Adrenal gland (tissue), 12 donors: ENCODE data around the gene WWOX. TPM values are rescaled to one million over a fixed set of nuclear protein-coding genes. Genes with fewer than 3 reads are reported as not detected.

Source experiments
- DNase-seq, 7 donors: peaks; one replicate each; pipeline ENCODE4 v3.0.0-alpha.2; 2019 to 2020
- H3K27ac ChIP-seq, 5 donors: fragments of 200-600 bp; sonication (generic) in 4 of 5; 1 replicate in 3 of 5; 2 replicates in 2 of 5; pipeline versions ENCODE4 v1.5.1 to v1.8.0; 2016 to 2020; ENCODE audit warnings: mild to moderate bottlenecking in 1 of 5
- H3K27me3 ChIP-seq: fragments of 200-600 bp; 2 replicates; pipeline ENCODE4 v1.8.0; 2021
- H3K36me3 ChIP-seq, 2 donors: fragments of 200-600 bp; replicated peaks in 1 of 2; 1 replicate in 1 of 2; 2 replicates in 1 of 2; pipeline versions ENCODE4 v1.5.1 to v1.8.0; 2018 to 2022
- H3K4me1 ChIP-seq, 2 donors: fragments of 200-600 bp; replicated peaks in 1 of 2; 1 replicate in 1 of 2; 2 replicates in 1 of 2; pipeline versions ENCODE4 v1.5.1 to v1.8.0; 2018 to 2021
- H3K4me3 ChIP-seq, 4 donors: fragments of 200-600 bp; sonication (generic) in 3 of 4; one replicate each; pipeline ENCODE4 v1.5.1; 2016 to 2018
- H3K9me3 ChIP-seq, 3 donors: fragments of 200-600 bp; sonication (generic) in 1 of 3; replicated peaks in 1 of 3; 1 replicate in 2 of 3; 2 replicates in 1 of 3; pipeline versions ENCODE4 v1.5.1 to v1.8.0; 2016 to 2021
- POLR2A ChIP-seq, 2 donors: fragments of 450-650 bp; IDR thresholded peaks; one replicate each; pipeline ENCODE4 v1.6.1; 2017; ENCODE audit warnings: antibody characterized with exemption in 2 of 2, mild to moderate bottlenecking in 2 of 2, moderate library complexity in 1 of 2
- WGBS, 4 donors: extraction: QIAGEN DNeasy Blood & Tissue Kit in 2 of 4; methylation state at CpG; one replicate each; pipeline versions ENCODE4 v1.1.5 to v1.1.7; 2013 to 2017; 5-methylcytosine and 5-hydroxymethylcytosine counted together
- intact Hi-C, 2 donors: fragments of 100-400 bp; cut with DNase I; formaldehyde crosslinking; loops; one replicate each; pipeline versions ENCODE4 v1.14.1 to v1.15.0; 2022 to 2023
- polyA plus RNA-seq, 3 donors: library from polyadenylated mRNA; stranded (reverse); fragments of 200-250 nt in 2 of 3; fragments of 350-450 nt in 1 of 3; fragmentation: Illumina TruSeq in 1 of 3; extraction: RNeasy Lipid Tissue Mini Kit (QIAGEN cat#74804) in 1 of 3; gene quantifications; one replicate each; pipeline ENCODE4 v1.2.3, GENCODE V29; 2013 to 2014
- total RNA-seq, 9 donors: library from RNA; depleted of rRNA in 4 of 9; stranded (reverse); fragments of >200 nt in 4 of 9; fragments of 120-200 nt in 1 of 9; fragmentation: NEBNext Ultra II Directional in 1 of 9; extraction: Animal tissue kit (Norgen Biotek cat#: 25700) in 1 of 9; gene quantifications; one replicate each; pipeline versions ENCODE4 v1.1.0 to v1.2.4, GENCODE V29; 2013 to 2023
- TF ChIP-seq, protein P1 (sequence below), 6 experiments: fragments of 450-650 bp in 4 of 6; fragments of 200-600 bp in 2 of 6; sonication (generic) in 1 of 6; IDR thresholded peaks; 1 replicate in 5 of 6; 2 replicates in 1 of 6; pipeline versions ENCODE4 v1.5.1 to v1.8.0; 2016 to 2021; ENCODE audit warnings: antibody characterized with exemption in 6 of 6, mild to moderate bottlenecking in 2 of 6, moderate library complexity in 1 of 6
- donor health status: healthy with polysubstance abuse.
- donor health status: Bipolar disorder and iron deficiency.
- donor health status: DM: yes; HTN: yes; CAD: no.
- donor health status: DM: no; HTN: no; CAD: no.
- donor health status: DM: no; HTN: no; CAD: no.
- donor health status: DM: yes; HTN: yes; CAD: no.

The WWOX gene
- total and polyA plus RNA-seq, 12 donors = 11.8 to 74.6 (median 20.5) TPM

GRCh38 chr16:78745108-78746019, 645.9 kb downstream of the WWOX start:
- TF ChIP-seq, protein P1, sequence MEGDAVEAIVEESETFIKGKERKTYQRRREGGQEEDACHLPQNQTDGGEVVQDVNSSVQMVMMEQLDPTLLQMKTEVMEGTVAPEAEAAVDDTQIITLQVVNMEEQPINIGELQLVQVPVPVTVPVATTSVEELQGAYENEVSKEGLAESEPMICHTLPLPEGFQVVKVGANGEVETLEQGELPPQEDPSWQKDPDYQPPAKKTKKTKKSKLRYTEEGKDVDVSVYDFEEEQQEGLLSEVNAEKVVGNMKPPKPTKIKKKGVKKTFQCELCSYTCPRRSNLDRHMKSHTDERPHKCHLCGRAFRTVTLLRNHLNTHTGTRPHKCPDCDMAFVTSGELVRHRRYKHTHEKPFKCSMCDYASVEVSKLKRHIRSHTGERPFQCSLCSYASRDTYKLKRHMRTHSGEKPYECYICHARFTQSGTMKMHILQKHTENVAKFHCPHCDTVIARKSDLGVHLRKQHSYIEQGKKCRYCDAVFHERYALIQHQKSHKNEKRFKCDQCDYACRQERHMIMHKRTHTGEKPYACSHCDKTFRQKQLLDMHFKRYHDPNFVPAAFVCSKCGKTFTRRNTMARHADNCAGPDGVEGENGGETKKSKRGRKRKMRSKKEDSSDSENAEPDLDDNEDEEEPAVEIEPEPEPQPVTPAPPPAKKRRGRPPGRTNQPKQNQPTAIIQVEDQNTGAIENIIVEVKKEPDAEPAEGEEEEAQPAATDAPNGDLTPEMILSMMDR (IDR thresholded peaks at IDR 0.05) = no peak
- no peak for TF ChIP-seq POLR2A (IDR thresholded peaks at IDR 0.05)
- 44 to 61% (median 55%) methylated on average over 7 of the region's 7 CpGs for WGBS, 4 donors
- H3K27ac ChIP-seq = no peak overlapping the region
- H3K4me1 ChIP-seq = no peaks in the 10 kb centered on the region
- no peaks in the 10 kb centered on the region for H3K27me3 ChIP-seq
- H3K36me3 ChIP-seq = no peaks in the 10 kb centered on the region
- DNase-seq = no peak
- intact Hi-C loops = no loop called here
- no peaks in the 10 kb centered on the region for H3K9me3 ChIP-seq
- H3K4me3 ChIP-seq = no peak overlapping the region

DNA sequence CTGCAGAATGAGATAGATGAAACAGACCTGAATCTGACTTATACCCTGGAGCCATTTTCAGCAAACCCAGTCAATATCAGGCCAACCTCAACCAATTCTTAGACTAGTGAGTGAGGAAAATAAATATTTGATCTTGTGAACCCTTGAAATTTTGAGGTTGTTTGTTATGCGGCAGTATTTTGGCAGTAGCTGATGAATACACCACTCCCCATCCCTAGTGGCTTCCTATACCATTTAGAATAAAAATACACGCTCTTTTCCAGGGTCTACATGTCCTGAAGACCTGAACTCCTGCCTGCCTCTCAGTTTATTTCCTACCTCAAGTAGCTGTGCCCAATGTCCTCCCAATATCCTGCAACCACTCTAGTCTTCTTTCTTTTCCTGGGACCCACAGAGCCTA, 647.3 kb downstream of the WWOX start:
- no peak overlapping the region for H3K27ac ChIP-seq

DNA sequence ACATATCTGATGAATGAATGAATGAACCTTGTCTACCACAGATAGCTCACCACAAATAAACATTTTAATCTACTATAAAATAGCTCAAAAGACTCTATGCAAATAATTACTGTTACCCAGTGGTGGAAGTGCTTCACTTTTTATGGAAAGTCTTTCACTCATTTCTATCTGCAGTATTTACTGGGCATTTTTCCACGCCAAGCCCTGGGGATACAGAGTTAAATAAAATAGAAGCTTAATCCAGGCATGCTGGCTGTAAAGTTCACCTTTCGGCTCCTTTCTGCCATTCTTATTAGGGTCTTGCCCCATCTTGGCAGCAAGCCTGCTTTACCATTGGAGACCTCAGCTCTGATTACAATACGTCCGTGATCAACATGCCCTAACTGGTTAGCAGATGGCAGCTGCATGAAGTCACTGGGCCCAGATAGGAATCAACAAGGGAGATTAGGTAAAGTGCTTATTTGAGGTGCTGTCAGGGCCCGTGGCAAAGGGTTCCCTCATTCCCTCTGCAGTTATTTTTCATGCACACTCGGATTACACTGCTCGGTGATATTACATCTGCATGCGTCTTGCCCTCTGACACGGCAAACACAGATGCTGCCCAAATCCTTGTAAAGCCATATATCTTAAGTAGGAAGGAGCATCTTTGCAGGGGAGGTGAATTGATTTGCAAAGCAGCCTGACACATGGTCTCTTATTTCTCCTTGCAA, 648.9 kb downstream of the WWOX start:
- WGBS, 4 donors = 88 to 92% (median 89%) methylated on average over 9 of the region's 9 CpGs
- Histone ChIP-seq H3K36me3 (no peaks in the 10 kb centered on the region), H3K4me1 (no peaks in the 10 kb centered on the region), H3K27me3 (no peaks in the 10 kb centered on the region), H3K27ac (no peak overlapping the region), H3K4me3 (no peak overlapping the region), H3K9me3 (no peaks in the 10 kb centered on the region)
- no peak for TF ChIP-seq POLR2A (IDR thresholded peaks at IDR 0.05)
- TF ChIP-seq, protein P1 (IDR thresholded peaks at IDR 0.05) = no peak
- DNase-seq = no peak
- intact Hi-C loops = no loop called here

More for the DNA sequence above, 647.3 kb downstream of the WWOX start:
- TF ChIP-seq, protein P1 (IDR thresholded peaks at IDR 0.05) = no peak
- no peak for TF ChIP-seq POLR2A (IDR thresholded peaks at IDR 0.05)
- H3K4me1 ChIP-seq = no peaks in the 10 kb centered on the region
- DNase-seq = no peak
- H3K36me3 ChIP-seq = no peaks in the 10 kb centered on the region
- intact Hi-C loops = no loop called here
- H3K9me3 ChIP-seq = no peaks in the 10 kb centered on the region
- no peak overlapping the region for H3K4me3 ChIP-seq
- no peaks in the 10 kb centered on the region for H3K27me3 ChIP-seq
- 87 to 99% (median 96%) methylated on average over 2 of the region's 2 CpGs for WGBS, 4 donors

- Histone ChIP-seq H3K27ac (no peak overlapping the region), H3K27me3 (no peaks in the 10 kb centered on the region), H3K4me3 (no peak overlapping the region), H3K4me1 (no peaks in the 10 kb centered on the region), H3K9me3 (no peaks in the 10 kb centered on the region), H3K36me3 (no peaks in the 10 kb centered on the region)
- DNase-seq = no peak
- 66 to 79% (median 76%) methylated on average over 4 of the region's 4 CpGs for WGBS, 4 donors
- intact Hi-C loops = no loop called here
- TF ChIP-seq, protein P1 (IDR thresholded peaks at IDR 0.05) = no peak
- no peak for TF ChIP-seq POLR2A (IDR thresholded peaks at IDR 0.05)
These were observed 650.4 kb downstream of the WWOX start for GRCh38 chr16:78749745-78750268.
